GM21825 (cell line): Measurements from ENCODE around the gene ATP8B4.
"Not testable (repeated sequence)": the region's sequence is repeated elsewhere in the genome, so short reads cannot be mapped to it uniquely, and the experiment has no call there.

ENCODE experiments used
- ATAC-seq: cut with Tn5 transposase; IDR thresholded peaks from one replicate; pipeline ENCODE4 v1.9.1; 2021; ENCODE audit warnings: mild to moderate bottlenecking, moderate library complexity; ENCODE audit not compliant: unreplicated experiment

Gene ATP8B4

GRCh38 chr15:50109076-50109987, 9.7 kb downstream of the ATP8B4 start:
- ATAC-seq: no peak

DNA sequence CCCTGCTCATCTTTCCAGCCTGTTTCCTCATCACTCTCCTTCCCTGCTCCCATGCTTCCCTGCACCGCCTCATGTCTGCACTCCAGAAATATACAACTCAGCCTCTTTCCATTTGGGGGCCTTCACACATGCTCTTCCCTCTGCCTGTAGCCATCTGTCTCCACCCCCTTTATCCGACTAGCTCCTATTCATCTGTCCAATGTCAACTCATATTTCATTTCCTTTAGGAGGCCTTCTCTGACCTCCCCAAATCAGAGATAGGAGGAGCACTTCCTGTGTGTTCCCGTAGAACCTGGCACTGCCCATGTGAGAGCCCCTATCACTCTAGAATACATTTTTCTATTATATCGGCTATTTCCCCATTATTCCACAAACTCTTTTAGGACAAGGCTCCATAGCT, 10.6 kb downstream of the ATP8B4 start:
- ATAC-seq: no peak

DNA sequence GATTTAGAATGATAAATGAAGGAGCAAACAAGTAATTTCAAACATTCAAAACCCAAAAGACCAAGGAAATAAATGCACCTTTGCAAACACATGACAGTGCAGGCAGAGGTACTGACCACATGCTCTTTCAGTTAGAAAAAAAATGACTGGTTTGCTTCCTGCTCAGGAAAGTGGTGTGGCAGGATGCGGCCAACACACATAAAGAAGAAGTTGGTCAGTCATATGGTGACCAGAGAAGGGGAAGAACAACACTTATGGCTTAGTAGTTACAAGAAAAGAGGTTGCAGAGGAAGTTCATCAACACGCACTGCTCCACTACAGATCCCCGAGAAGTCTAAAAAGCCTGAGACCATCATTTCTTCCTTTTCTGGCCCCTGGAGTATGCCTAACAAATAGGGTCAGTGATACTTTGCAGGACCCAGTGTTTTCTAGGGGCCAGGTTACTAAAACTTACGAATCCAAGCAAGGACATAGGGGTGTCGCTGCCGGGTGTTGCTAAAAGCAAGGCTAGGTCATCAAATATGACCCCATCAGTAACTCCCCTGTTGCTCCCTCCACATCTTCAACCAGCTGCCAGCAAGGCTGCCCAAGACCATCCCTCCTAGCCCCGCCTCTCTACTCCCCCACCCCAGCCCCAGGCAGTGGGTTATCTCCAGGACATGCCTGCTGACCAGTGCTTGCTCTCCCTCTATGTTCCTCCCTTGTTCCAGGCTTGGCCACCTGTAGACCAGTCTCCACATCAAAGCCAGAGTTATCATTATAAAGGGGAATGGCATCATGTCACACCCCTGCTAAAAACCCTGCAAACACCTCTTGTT, 11.2 kb downstream of the ATP8B4 start:
- peak; percentile 97 for ATAC-seq

- ATAC-seq: no peak
Observed at GRCh38 chr15:50107157-50107556, 11.9 kb downstream of the ATP8B4 start.

- no peak for ATAC-seq
Observed at GRCh38 chr15:50106457-50106856, 12.6 kb downstream of the ATP8B4 start.

GRCh38 chr15:50100486-50100885, 18.5 kb downstream of the ATP8B4 start:
- no peak for ATAC-seq

- no peak for ATAC-seq
Observed at GRCh38 chr15:50098545-50098944, 20.5 kb downstream of the ATP8B4 start.

GRCh38 chr15:50095938-50096821, 22.9 kb downstream of the ATP8B4 start:
- ATAC-seq: no peak

DNA sequence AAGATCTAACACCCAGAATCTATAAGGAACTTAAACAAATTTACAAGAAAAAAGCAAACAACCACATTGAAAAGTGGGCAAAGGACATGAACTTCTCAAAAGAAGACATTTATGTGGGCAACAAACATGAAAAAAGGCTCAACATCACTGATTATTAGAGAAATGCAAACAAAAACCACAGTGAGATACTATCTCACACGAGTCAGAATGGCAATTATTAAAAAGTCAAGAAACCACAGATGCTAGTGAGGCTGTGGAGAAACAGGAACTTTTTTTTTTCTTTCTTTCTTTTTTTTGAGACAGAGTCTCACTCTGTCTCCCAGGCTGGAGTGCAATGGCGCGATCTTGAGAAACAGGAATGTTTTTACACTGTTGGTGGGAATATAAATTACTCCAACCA, 29.6 kb downstream of the ATP8B4 start:
- ATAC-seq: not testable (repeated sequence)

DNA sequence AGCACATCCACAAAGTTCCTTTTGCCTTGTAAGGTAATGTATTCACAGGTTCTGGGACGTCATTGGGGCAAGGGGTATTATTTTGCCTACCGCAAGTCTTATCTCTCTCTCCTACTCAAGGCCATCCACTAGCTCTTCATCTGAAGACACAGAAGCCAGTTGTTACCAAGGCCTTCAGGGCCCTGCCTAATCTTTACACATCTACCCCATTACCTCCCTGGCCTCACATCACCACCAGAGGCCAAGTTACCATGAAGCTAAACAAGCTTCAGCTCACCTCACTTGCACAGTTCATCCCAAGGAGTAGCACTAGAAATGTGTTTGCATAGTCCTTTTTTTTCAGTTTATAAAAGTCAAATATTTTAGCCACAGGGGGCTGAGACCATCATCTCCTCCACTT, 34.1 kb downstream of the ATP8B4 start:
- ATAC-seq: no peak

- no peak for ATAC-seq
Observed at GRCh38 chr15:50083424-50084025, 35.5 kb downstream of the ATP8B4 start.

DNA sequence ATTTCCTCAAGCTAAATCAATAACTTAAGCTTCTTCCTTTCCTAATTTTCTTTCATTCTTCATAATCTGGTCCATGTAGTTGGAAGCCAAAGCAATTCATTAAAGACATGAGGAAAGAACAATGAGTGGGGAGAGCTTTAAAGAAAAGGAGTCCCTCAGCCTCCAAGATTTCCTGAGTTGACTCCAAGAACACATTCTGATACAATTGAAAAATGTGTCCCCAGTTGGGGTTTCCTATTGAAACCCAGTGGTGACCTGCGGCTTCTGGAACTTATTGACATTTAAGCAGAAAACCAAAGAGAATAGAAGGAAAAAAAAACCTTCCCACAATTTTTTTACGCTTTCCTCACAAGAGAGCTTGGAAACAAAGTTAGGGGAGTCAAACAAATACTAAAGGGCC, 37.0 kb downstream of the ATP8B4 start:
- ATAC-seq: no peak

- no peak for ATAC-seq
Observed at GRCh38 chr15:50077651-50078050, 41.4 kb downstream of the ATP8B4 start.

GRCh38 chr15:50077176-50077575, 41.9 kb downstream of the ATP8B4 start:
- ATAC-seq: no peak

DNA sequence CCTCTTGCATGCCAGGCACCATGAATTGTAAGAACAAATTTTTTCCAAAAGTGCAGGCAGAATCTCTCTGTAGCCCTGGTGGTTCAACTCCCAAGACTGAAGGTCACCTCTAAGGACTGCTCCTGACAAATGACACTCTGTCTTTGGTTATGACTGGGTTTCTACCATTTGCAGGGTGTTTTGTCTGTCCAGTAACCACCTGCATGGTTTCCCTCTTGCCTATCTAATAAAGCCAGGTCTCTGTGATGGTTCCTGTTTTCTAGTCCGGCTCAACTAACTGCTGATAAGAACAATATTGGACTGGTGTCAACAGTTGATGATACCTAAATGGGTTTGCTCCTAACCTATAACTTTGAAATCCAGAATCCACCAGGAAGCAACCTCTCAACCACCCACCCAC, 43.7 kb downstream of the ATP8B4 start:
- no peak for ATAC-seq

DNA sequence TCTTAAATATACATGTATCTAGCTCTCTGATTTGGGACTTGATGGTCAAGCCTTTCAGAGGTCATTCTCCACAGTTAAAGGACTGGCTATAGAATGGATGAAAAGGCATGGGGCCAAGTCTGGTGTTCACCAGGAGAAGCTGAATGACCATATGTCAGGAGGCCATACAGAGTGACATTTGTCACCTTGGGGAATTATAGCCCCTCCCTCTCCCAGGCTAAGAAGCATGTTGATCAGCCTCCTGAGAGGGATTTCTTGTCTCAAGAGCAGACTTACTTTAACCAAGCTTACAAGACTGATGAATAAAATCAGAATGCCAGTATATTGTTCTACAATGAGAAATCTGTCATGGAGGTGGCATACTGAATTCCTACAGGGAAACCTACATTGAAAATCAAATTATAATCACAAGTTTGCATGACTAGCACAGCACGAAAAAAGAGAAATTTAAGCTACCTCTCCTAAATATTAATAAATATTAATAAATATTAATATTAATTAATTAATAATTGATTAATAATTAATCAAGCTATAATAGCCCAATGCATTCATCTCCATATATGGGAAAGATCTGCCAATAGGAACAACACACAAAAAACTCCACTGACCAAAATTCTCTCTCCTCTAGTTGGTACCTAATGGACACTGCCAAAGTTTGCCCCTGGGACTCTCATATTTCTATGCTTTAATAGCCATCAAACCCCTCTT, 47.3 kb downstream of the ATP8B4 start:
- ATAC-seq: no peak

DNA sequence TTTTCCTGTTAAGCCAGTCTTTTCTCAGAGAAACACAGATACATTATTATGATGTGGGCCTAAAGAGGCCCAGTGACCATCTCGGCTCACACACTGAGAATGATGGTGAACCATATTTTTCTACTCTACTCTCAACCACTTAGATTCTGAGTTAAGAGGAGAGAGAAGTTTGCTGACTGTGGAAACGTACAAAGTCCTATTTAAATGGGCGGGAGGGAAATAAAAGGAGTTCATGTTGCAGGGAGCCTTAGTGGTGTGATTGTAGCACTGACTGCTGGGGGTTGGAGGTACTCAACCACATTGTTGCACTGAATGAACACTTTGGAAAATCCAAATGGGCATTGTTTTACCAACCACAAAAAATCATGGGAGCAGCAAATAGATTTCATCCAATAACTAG, 51.0 kb downstream of the ATP8B4 start:
- no peak for ATAC-seq

- no peak for ATAC-seq
Observed at GRCh38 chr15:50067254-50067653, 51.8 kb downstream of the ATP8B4 start.

GRCh38 chr15:50066666-50067065, 52.4 kb downstream of the ATP8B4 start:
- no peak for ATAC-seq

- ATAC-seq: no peak
Observed at GRCh38 chr15:50066202-50066601, 52.8 kb downstream of the ATP8B4 start.
